K562 (cell line): Measurements from ENCODE around the gene PGRMC2. TPM values are rescaled to one million over a fixed set of nuclear protein-coding genes. Genes with fewer than 3 reads are reported as not detected.

ENCODE experiments used
- HDAC1 ChIP-seq, 2 experiments: fragments of 450-650 bp; IDR thresholded peaks; 2 replicates each; pipeline ENCODE4 v1.6.1; 2016 to 2017; ENCODE audit warnings: inconsistent platforms in 1 of 2, mild to moderate bottlenecking in 1 of 2, moderate library complexity in 1 of 2
- HDGF ChIP-seq: fragments of 450-650 bp; IDR thresholded peaks from 2 replicates; pipeline ENCODE4 v1.6.1; 2016
- KHSRP ChIP-seq: fragments of 450-650 bp; IDR thresholded peaks from 2 replicates; pipeline ENCODE4 v1.6.1; 2017
- NFIC ChIP-seq: fragments of 450-650 bp; IDR thresholded peaks from 2 replicates; pipeline ENCODE4 v1.6.1; 2017; ENCODE audit warnings: mild to moderate bottlenecking, inconsistent platforms
- NFIX ChIP-seq: fragments of 250-450 bp; sonication (Bioruptor Pico); IDR thresholded peaks from 2 replicates; pipeline ENCODE4 v1.4.0; 2020; ENCODE audit warnings: low read depth, mild to moderate bottlenecking, moderate library complexity
- PHF8 ChIP-seq: fragments of 200-600 bp; sonication (generic); IDR thresholded peaks from 2 replicates; pipeline ENCODE4 v1.6.1; 2012; ENCODE audit warnings: mixed run types, mild to moderate bottlenecking, inconsistent platforms, low read length, moderate library complexity, borderline replicate concordance
- PML ChIP-seq: IDR thresholded peaks from 2 replicates; pipeline ENCODE4 v1.6.1; 2012; ENCODE audit warnings: low read length, inconsistent platforms
- SMARCB1 ChIP-seq: IDR thresholded peaks from 2 replicates; pipeline ENCODE4 v1.6.1; 2011; ENCODE audit warnings: improper control_type of control experiment, low read depth; ENCODE audit not compliant: insufficient read length
- TAF1 ChIP-seq: IDR thresholded peaks from 2 replicates; pipeline ENCODE4 v1.6.1; 2011; ENCODE audit warnings: mild to moderate bottlenecking, low read length, moderate library complexity; ENCODE audit not compliant: insufficient read depth, control insufficient read depth, severe bottlenecking; ENCODE audit errors: extremely low read depth
- TAF7 ChIP-seq: fragments of 450-650 bp; IDR thresholded peaks from 2 replicates; pipeline ENCODE4 v1.6.1; 2016; ENCODE audit warnings: missing genetic modification characterization, missing compliant biosample characterization
- YY1 ChIP-seq, 3 experiments: IDR thresholded peaks; 2 replicates each; pipeline ENCODE4 v1.6.1; 2011; ENCODE audit warnings: low read length in 2 of 3, mild to moderate bottlenecking in 2 of 3, moderate library complexity in 2 of 3, borderline replicate concordance in 1 of 3, control low read depth in 1 of 3, low read depth in 1 of 3; ENCODE audit not compliant: insufficient read depth in 3 of 3, insufficient replicate concordance in 2 of 3, control insufficient read depth in 1 of 3, insufficient read length in 1 of 3; ENCODE audit errors: extremely low read depth in 1 of 3
- ZBTB7A ChIP-seq: IDR thresholded peaks from 2 replicates; pipeline ENCODE4 v1.6.1; 2011; ENCODE audit warnings: low read depth, mild to moderate bottlenecking, low read length, moderate library complexity, borderline replicate concordance; ENCODE audit not compliant: control insufficient read depth
- ZNF212 ChIP-seq: fragments of 450-650 bp; formaldehyde crosslinking; IDR thresholded peaks from 2 replicates; pipeline ENCODE4 v1.4.0; 2020; ENCODE audit warnings: mild to moderate bottlenecking
- polyA plus RNA-seq, 8 experiments: library from polyadenylated mRNA; depleted of rRNA in 4 of 8; stranded (reverse) in 5 of 8; unstranded in 3 of 8; fragments of >200 nt; fragmentation: Nextera tagmentation in 2 of 8; fragmentation: Illumina TruSeq in 1 of 8; extraction: Ambion mirVana in 2 of 8; extraction: Trizol in 1 of 8; gene quantifications; 2 replicates each; pipeline versions ENCODE4 v1.2.1 to v1.2.3, GENCODE V29; 2011 to 2014; ENCODE audit warnings: inconsistent platforms in 1 of 8, missing spikeins in 1 of 8
- total RNA-seq, 7 experiments: library from RNA; depleted of rRNA in 6 of 7; stranded (reverse); fragments of >200 nt in 6 of 7; fragmentation: Illumina TruSeq in 2 of 7; extraction: Trizol in 2 of 7; gene quantifications; 2 replicates each; pipeline versions ENCODE4 v1.2.1 to v1.2.3, GENCODE V29; 2011 to 2021; ENCODE audit warnings: low replicate concordance in 1 of 7
- TF ChIP-seq, protein P1 (sequence below), 2 experiments: fragments of 150-350 bp in 1 of 2; IDR thresholded peaks; 2 replicates each; pipeline ENCODE4 v1.6.1; 2012 to 2016; ENCODE audit warnings: low read depth in 2 of 2, low read length in 2 of 2, mild to moderate bottlenecking in 1 of 2, moderate library complexity in 1 of 2
- TF ChIP-seq, protein P2 (sequence below): fragments of 450-650 bp; IDR thresholded peaks from 2 replicates; pipeline ENCODE4 v1.6.1; 2016; ENCODE audit warnings: borderline replicate concordance
- TF ChIP-seq, protein P3 (sequence below): fragments of 450-650 bp; formaldehyde crosslinking; IDR thresholded peaks from 2 replicates; pipeline ENCODE4 v1.4.0; 2020; ENCODE audit warnings: mild to moderate bottlenecking, moderate library complexity
- TF ChIP-seq, protein P4 (sequence below): sonication (generic); formaldehyde crosslinking; IDR thresholded peaks from 2 replicates; pipeline ENCODE4 v1.8.1; 2023; ENCODE audit warnings: mild to moderate bottlenecking, missing genetic modification reagents

PGRMC2 gene
- total and polyA plus RNA-seq, 9 of the 15 experiments (the other 6 are each of a cell fraction or from before 2014, with no cell fraction given), result 12.4 to 81.3 (median 22.7) TPM

DNA sequence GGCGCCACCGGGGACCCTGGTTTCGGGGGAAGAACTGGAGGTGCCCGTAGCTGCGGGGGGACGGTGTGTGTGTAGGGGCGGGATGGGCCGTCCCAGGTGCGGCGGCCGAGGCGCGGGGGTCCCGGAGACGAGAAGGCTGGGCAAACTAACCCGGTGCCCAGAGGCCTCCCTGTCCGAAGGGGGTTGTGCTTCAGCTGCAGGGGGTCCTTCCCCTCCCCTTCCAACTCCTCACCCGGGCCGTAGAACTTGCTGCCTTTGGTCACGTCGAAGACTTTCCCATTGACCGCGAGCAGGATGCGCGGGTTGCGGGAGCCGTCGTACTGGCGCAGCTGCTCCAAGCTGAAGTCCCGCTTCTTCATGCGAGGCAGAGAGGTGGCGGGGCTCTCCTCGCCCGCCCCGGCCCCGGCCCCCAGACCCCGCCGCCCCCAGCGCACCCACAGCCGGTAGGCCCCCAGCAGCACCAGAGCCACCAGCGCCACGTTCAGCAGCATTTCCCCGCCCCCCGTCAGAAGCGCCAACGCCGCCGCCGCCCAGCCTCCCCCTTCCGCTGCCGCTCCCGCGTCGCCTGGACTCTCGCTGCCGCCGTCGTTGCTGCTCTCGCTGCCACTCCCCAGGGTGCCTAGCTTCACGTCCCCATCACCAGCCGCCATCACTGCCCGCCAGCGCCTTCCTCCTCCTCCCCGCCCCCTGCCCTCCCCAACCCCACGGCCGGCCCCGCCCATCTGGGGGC is at the start of gene PGRMC2 (continued):
- TF ChIP-seq YY1 (IDR thresholded peaks at IDR 0.05; ENCODE audit: borderline replicate concordance in 1 of 3, control insufficient read depth in 1 of 3, extremely low read depth in 1 of 3, insufficient read depth in 3 of 3, insufficient read length in 1 of 3, insufficient replicate concordance in 2 of 3, low read depth in 1 of 3, low read length in 2 of 3) (peak in 2 of 3 experiments; percentile 85 to 90), HDGF (no peak), TAF1 (peak; percentile 79), TAF7 (tag) (peak; percentile 14; the same call in 1 of the 2 replicates), NFIX (CRISPR knock-in tag) (no peak), KHSRP (no peak), HDAC1 (IDR thresholded peaks at IDR 0.05) (peak in 1 of 2 experiments; percentile 59; a peak in 2 of 4 replicates), PML (no peak), ZNF212 (CRISPR knock-in tag) (no peak), NFIC (peak; percentile 18; the same call in 1 of the 2 replicates), SMARCB1 (no peak), ZBTB7A (peak; percentile 44; the same call in 1 of the 2 replicates), PHF8 (peak; percentile 43; the same call in 1 of the 2 replicates)
- TF ChIP-seq, protein P1, sequence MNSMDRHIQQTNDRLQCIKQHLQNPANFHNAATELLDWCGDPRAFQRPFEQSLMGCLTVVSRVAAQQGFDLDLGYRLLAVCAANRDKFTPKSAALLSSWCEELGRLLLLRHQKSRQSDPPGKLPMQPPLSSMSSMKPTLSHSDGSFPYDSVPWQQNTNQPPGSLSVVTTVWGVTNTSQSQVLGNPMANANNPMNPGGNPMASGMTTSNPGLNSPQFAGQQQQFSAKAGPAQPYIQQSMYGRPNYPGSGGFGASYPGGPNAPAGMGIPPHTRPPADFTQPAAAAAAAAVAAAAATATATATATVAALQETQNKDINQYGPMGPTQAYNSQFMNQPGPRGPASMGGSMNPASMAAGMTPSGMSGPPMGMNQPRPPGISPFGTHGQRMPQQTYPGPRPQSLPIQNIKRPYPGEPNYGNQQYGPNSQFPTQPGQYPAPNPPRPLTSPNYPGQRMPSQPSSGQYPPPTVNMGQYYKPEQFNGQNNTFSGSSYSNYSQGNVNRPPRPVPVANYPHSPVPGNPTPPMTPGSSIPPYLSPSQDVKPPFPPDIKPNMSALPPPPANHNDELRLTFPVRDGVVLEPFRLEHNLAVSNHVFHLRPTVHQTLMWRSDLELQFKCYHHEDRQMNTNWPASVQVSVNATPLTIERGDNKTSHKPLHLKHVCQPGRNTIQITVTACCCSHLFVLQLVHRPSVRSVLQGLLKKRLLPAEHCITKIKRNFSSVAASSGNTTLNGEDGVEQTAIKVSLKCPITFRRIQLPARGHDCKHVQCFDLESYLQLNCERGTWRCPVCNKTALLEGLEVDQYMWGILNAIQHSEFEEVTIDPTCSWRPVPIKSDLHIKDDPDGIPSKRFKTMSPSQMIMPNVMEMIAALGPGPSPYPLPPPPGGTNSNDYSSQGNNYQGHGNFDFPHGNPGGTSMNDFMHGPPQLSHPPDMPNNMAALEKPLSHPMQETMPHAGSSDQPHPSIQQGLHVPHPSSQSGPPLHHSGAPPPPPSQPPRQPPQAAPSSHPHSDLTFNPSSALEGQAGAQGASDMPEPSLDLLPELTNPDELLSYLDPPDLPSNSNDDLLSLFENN (IDR thresholded peaks at IDR 0.05; ENCODE audit: low read depth in 2 of 2, low read length in 2 of 2), result no peak
- TF ChIP-seq, protein P2, sequence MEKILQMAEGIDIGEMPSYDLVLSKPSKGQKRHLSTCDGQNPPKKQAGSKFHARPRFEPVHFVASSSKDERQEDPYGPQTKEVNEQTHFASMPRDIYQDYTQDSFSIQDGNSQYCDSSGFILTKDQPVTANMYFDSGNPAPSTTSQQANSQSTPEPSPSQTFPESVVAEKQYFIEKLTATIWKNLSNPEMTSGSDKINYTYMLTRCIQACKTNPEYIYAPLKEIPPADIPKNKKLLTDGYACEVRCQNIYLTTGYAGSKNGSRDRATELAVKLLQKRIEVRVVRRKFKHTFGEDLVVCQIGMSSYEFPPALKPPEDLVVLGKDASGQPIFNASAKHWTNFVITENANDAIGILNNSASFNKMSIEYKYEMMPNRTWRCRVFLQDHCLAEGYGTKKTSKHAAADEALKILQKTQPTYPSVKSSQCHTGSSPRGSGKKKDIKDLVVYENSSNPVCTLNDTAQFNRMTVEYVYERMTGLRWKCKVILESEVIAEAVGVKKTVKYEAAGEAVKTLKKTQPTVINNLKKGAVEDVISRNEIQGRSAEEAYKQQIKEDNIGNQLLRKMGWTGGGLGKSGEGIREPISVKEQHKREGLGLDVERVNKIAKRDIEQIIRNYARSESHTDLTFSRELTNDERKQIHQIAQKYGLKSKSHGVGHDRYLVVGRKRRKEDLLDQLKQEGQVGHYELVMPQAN, result 0 out of 2 replicates have a peak, but pooled peaks have one; percentile 33
- TF ChIP-seq, protein P3, sequence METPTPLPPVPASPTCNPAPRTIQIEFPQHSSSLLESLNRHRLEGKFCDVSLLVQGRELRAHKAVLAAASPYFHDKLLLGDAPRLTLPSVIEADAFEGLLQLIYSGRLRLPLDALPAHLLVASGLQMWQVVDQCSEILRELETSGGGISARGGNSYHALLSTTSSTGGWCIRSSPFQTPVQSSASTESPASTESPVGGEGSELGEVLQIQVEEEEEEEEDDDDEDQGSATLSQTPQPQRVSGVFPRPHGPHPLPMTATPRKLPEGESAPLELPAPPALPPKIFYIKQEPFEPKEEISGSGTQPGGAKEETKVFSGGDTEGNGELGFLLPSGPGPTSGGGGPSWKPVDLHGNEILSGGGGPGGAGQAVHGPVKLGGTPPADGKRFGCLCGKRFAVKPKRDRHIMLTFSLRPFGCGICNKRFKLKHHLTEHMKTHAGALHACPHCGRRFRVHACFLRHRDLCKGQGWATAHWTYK, result no peak
- TF ChIP-seq, protein P4, sequence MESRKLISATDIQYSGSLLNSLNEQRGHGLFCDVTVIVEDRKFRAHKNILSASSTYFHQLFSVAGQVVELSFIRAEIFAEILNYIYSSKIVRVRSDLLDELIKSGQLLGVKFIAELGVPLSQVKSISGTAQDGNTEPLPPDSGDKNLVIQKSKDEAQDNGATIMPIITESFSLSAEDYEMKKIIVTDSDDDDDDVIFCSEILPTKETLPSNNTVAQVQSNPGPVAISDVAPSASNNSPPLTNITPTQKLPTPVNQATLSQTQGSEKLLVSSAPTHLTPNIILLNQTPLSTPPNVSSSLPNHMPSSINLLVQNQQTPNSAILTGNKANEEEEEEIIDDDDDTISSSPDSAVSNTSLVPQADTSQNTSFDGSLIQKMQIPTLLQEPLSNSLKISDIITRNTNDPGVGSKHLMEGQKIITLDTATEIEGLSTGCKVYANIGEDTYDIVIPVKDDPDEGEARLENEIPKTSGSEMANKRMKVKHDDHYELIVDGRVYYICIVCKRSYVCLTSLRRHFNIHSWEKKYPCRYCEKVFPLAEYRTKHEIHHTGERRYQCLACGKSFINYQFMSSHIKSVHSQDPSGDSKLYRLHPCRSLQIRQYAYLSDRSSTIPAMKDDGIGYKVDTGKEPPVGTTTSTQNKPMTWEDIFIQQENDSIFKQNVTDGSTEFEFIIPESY (CRISPR knock-in tag), result no peak
